HG03342 (cell line): Measurements from ENCODE around the gene DRC3.
"Not testable (repeated sequence)": the region's sequence is repeated elsewhere in the genome, so short reads cannot be mapped to it uniquely, and the experiment has no call there.

ENCODE experiments used
- ATAC-seq: cut with Tn5 transposase; IDR thresholded peaks from one replicate; pipeline ENCODE4 v1.9.1; 2021; ENCODE audit warnings: mild to moderate bottlenecking, moderate library complexity; ENCODE audit not compliant: unreplicated experiment

DRC3 gene

GRCh38 chr17:17940441-17940911, 32.2 kb upstream of the DRC3 start:
- no peak for ATAC-seq

GRCh38 chr17:17941015-17941414, 31.6 kb upstream of the DRC3 start:
- no peak for ATAC-seq

- ATAC-seq, result no peak
Observed at GRCh38 chr17:17942846-17943245, 29.8 kb upstream of the DRC3 start.

- no peak for ATAC-seq
Observed at GRCh38 chr17:17943281-17943984, 29.2 kb upstream of the DRC3 start.

DNA sequence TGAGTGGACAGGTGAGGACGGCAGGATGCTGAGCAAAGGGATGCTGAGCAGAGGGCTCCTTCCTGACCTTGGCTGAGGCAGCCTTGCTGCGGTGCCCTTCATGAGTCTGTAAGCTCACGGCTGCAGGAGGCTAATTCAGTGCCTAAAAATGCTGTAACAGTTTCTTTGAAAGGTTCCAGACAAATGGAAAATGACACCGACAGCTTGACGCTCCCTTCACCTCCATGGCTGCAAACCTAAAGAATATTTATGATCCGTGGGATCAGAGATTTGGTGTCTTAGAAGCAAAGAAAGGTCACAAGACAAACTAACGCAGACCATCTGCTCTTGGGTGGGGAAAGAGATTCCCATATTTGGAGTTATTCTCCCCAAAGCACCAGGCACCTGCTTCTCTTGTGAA, 28.4 kb upstream of the DRC3 start:
- ATAC-seq, result no peak

- no peak for ATAC-seq
Observed at GRCh38 chr17:17944743-17945142, 27.9 kb upstream of the DRC3 start.

- ATAC-seq, result no peak
Observed at GRCh38 chr17:17946093-17946492, 26.6 kb upstream of the DRC3 start.

DNA sequence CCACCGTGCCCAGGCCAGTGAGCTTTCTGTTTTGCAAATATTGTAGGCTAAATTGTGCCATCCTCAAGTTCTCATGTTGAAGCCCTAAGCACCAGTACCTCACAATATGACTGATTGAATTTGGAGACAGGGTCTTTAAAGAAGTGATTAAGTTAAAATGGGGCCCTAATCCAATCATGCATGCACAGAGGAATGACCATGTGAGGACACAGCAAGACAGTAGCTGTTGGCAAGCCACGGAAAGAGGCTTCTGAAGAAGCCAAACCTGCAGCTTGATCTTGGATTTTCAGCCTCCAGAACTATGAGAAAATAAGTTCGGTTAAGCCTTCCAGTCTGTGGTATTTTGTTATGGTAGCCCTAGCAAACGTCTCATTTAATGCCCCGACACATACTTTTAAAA, 25.4 kb upstream of the DRC3 start:
- no peak for ATAC-seq

DNA sequence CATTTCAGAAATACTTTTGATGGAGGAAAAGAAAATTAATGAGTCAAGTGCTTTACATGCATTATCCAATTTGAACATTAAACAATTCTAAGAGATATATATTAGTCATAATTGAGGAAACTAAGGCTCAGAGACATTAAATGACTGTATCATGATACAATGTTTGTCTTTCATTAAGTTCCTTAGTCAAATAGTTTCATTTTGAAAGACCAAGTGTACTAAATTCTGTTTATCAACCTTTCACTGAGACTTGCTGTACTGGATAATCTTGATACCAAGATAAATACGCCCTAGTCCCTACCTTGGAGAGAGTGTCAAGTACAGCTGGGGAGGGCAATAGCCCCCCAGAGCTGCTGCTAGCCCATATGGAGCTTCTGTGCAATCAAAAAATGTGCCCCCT, 24.7 kb upstream of the DRC3 start:
- no peak for ATAC-seq

DNA sequence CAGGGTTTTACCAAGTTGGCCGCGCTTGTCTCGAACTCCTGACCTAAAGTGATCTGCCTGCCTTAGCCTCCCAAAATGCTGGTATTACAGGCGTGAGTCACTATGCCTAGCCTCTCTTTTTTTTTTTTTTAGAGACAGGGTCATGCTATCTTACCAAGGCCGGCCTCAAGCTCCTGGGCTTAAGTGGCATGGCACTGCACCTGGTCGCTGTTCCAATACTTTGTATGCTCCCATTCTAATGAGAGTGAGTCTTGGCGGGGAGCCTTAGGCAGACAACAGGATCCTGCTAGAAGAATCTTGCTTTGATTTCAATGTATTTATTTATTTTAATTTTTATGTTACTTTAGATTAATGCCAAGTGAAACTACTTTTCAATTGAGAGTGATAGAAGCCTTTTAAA, 22.3 kb upstream of the DRC3 start:
- no peak for ATAC-seq

- ATAC-seq, result no peak
Observed at GRCh38 chr17:17950806-17951205, 21.9 kb upstream of the DRC3 start.

DNA sequence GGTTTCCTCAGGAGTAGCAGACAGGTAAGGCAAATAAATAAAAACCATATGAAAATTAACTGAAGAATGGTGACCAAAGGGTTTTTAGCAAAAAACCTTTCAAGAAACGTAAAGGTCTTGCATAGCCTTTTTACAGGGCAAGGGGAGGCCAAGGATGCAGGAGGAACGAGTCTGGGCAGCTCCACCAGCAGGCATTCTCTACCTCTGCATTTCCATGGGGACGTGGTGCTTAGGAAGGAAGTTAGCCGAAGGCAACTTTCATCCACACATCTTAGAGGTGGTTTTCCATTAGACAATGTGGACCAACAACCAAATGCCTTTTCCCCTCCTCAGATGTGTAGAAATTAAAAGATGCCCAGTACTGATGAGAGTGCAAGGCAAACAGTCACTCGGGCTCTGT, 21.1 kb upstream of the DRC3 start:
- ATAC-seq, result no peak

GRCh38 chr17:17952691-17953090, 20.0 kb upstream of the DRC3 start:
- ATAC-seq, result no peak

- ATAC-seq, result no peak
Observed at GRCh38 chr17:17954079-17954478, 18.6 kb upstream of the DRC3 start.

GRCh38 chr17:17955790-17956341, 16.8 kb upstream of the DRC3 start:
- ATAC-seq, result not testable (repeated sequence)

- ATAC-seq, result no peak
Observed at GRCh38 chr17:17957584-17957916, 15.1 kb upstream of the DRC3 start.

- ATAC-seq, result no peak
Observed at GRCh38 chr17:17958982-17959381, 13.7 kb upstream of the DRC3 start.

DNA sequence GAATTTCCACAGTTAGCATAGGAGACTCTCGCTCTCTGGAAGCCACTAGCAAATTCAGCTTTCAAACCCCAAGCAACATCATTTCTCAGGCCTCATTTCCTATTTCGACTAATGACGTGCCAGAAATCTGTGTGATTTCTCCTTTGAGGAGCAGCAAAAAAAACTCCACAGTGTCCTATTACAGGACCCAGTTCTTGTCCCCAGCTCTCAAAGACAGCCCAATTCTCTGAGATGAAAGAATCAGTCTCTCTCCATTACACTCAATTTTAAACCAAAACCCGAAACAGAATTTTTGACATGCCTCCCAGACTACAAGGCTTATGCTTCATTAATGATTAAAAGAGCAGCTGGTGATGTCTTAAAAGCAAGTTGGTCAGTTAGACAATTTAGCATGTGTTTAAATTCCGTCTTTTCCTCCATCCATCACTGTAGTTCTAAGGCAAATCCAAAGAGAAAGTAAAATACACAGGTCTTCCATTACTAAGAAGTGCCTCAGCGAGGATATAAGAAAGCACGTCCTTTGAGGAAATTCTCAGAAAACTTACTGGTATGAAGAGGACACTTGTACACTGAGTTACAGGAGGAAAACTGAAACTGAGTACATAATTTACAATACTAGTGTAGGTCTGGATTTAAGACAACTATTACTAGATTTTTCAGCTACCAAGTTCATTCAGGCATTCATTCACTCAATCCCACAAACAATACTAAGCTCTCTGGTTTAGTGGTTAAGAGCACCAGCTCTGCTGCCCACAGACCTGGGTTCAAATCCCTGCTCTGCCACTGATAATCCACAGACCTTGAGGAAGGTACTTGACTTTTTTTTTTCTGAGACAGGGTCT, 12.9 kb upstream of the DRC3 start:
- peak; percentile 53 for ATAC-seq

DNA sequence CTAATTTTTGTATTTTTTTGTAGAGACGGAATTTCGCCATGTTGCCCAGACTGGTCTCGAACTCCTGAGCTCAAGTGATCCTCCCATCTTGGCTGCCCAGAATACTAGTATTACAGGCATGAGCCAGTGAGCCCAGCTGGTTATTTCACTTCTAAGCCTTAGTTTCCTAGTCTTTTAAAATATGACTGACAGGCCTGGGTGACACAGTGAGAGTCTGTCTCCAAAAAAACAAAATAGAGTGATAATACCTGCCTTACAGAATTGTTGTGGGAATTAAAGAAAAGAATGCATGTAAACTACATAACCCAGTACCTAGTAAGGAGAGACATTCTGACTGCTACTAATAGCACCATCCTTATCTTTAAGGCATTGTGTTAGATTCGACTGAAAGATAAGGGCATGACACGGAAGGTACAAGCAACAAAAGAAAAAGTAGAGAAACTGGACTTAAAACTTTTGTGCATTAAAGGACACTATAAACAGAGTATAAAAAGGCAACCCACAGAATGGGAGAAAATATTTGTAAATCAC, 12.1 kb upstream of the DRC3 start:
- no peak for ATAC-seq

DNA sequence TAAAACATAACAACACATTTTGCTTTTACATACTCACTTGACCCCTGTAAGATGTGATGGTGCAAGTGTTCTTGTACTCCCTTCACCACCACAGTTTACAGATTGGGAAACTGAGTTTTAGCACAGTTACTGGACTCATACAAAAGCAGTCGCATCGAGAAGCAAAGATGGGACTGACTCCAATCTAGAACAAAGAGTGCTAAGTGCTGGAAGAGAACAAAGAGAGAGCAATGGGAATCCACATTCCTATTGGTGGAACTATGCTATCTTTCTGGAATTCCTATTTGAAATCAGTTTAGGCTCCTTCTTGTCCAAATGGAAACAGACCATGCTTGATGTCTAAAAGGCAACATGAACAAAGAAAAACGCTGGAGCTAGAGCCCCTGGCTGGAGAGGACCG, 9.6 kb upstream of the DRC3 start:
- ATAC-seq, result no peak

DNA sequence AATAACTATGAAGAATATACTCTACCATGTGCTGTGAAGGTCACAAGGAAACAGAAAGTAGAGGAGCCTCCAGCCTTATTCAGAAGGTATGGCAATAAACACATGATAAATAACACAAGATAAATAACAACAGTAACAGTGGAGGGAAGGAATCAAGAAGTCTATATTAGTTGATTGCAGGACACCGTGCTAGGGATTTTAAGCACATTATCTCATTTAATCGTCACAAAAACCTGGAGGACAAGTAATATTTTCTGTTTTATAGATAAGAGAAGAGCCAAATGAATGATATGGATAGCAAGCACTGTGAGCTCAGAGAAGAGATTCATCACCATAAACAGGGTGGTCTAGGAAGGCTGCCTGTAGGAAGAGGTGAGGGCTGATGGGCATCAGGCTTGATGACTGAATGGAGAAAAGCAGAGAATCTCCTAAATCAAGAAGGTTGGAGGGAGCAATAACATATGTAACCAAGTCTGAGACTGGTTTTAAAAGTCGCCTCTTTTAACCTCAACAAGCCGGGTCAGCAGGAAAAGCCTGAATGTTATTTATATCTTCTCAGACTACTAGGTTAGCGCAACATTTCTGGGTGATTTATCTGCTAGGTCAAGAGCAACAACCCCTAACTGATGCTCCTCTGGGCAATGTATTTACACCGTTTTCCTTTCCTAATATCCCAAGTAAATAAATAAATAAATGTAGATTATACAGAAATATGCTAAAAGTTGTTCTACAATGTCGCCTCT, 8.8 kb upstream of the DRC3 start:
- ATAC-seq, result no peak
